Breast epithelium (tissue), 3 donors: ENCODE results near the gene GPSM1.

ENCODE experiments used
- POLR2A ChIP-seq: fragments of 450-650 bp; IDR thresholded peaks from one replicate; pipeline ENCODE4 v1.6.1; 2016; ENCODE audit warnings: antibody characterized with exemption, mild to moderate bottlenecking, moderate library complexity
- POLR2AphosphoS5 ChIP-seq, 3 donors: sonication (generic); formaldehyde crosslinking; IDR thresholded peaks; one replicate each; pipeline ENCODE4 v1.6.1; 2017; ENCODE audit warnings: antibody characterized with exemption in 3 of 3
- TF ChIP-seq, protein P1 (sequence below), 3 donors: fragments of 450-650 bp; IDR thresholded peaks; one replicate each; pipeline ENCODE4 v1.5.1; 2016 to 2017; ENCODE audit warnings: antibody characterized with exemption in 3 of 3, mild to moderate bottlenecking in 3 of 3, moderate library complexity in 3 of 3

DNA sequence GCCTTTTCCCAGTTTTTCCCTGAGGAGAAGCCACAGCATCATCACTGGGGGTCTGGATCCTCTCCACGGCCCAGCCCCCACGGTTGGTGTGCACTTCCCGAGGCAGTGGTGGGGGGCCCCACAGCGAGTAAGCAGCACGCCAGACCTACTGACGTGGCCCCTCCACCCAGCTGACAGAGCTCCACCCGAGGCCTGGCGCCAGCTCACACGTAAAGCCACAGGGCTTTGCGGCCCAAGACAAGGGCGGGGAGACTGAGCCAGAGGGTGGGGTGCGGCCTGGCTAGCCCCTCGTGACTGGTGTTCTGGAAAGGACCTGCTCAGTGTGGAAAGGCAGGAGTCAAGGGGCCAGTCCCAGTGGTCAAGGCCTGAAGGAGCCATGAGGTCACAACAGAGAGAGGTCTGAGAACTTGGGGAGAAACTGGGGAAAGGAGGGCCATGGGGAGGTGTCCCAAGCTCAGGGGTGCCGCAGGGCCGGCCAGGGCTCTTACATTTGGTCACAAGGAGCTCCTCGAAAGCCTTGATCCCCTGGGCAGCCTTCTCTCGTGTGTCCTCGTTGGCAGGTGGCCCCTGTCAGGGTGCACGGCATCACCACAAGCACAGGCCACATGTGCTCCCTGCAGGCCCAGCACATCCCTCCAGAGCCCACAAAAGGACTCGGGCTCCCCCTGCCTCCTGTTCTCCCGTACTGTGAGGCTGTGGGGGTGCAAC is 67.1 kb downstream of the GPSM1 start:
- TF ChIP-seq, protein P1, sequence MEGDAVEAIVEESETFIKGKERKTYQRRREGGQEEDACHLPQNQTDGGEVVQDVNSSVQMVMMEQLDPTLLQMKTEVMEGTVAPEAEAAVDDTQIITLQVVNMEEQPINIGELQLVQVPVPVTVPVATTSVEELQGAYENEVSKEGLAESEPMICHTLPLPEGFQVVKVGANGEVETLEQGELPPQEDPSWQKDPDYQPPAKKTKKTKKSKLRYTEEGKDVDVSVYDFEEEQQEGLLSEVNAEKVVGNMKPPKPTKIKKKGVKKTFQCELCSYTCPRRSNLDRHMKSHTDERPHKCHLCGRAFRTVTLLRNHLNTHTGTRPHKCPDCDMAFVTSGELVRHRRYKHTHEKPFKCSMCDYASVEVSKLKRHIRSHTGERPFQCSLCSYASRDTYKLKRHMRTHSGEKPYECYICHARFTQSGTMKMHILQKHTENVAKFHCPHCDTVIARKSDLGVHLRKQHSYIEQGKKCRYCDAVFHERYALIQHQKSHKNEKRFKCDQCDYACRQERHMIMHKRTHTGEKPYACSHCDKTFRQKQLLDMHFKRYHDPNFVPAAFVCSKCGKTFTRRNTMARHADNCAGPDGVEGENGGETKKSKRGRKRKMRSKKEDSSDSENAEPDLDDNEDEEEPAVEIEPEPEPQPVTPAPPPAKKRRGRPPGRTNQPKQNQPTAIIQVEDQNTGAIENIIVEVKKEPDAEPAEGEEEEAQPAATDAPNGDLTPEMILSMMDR (IDR thresholded peaks at IDR 0.05), result no peak
- no peak for TF ChIP-seq POLR2AphosphoS5 (IDR thresholded peaks at IDR 0.05)
- no peak for TF ChIP-seq POLR2A
